Ovary (tissue), 3 donors: ENCODE results near the gene MGAT4D.

ENCODE experiments used
- CTCF ChIP-seq, 3 donors: fragments of 450-650 bp in 2 of 3; fragments of 200-600 bp in 1 of 3; IDR thresholded peaks; one replicate each; pipeline versions ENCODE4 v1.5.1 to v1.8.0; 2016 to 2022; ENCODE audit warnings: antibody characterized with exemption in 3 of 3, mild to moderate bottlenecking in 1 of 3
- POLR2A ChIP-seq: fragments of 450-650 bp; IDR thresholded peaks from one replicate; pipeline ENCODE4 v1.6.1; 2017; ENCODE audit warnings: antibody characterized with exemption, mild to moderate bottlenecking, moderate library complexity
- donor health status: DM: no; HTN: no; CAD: no.

- TF ChIP-seq CTCF (IDR thresholded peaks at IDR 0.05) (no peak), POLR2A (no peak)
These were observed 70.1 kb downstream of the MGAT4D start for GRCh38 chr4:140427919-140428471.
